Measurements from ENCODE around the gene PPP2R5A.
"Not testable (repeated sequence)": the region's sequence is repeated elsewhere in the genome, so short reads cannot be mapped to it uniquely, and the experiment has no call there.

The PPP2R5A gene

GRCh38 chr1:212305984-212306452 is 20.8 kb downstream of the PPP2R5A start:
- H3K27ac ChIP-seq (ENCODE audit: low read length); H3K9me3 ChIP-seq (ENCODE audit: control insufficient read depth in 1 of 2, low read length in 2 of 2); H3K27me3 ChIP-seq (ENCODE audit: low read depth, low read length); H3K36me3 ChIP-seq (ENCODE audit: control insufficient read depth in 1 of 2, insufficient read depth in 2 of 2, low read length in 2 of 2); H3K4me3 ChIP-seq (ENCODE audit: low read depth in 1 of 2, low read length in 2 of 2): not testable (repeated sequence)
- peaks cover 0 to 12% of the 10 kb centered on the region in 2 donors for H3K4me1 ChIP-seq (ENCODE audit: control insufficient read depth in 1 of 2, insufficient read depth in 2 of 2, low read length in 2 of 2)

GRCh38 chr1:212309967-212310366 is 24.8 kb downstream of the PPP2R5A start:
- H3K27me3 ChIP-seq (ENCODE audit: low read depth, low read length), result no peaks in the 10 kb centered on the region
- H3K36me3 ChIP-seq (ENCODE audit: control insufficient read depth in 1 of 2, insufficient read depth in 2 of 2, low read length in 2 of 2), result no peaks in the 10 kb centered on the region
- no peaks in the 10 kb centered on the region for H3K9me3 ChIP-seq (ENCODE audit: control insufficient read depth in 1 of 2, low read length in 2 of 2)
- H3K27ac ChIP-seq (ENCODE audit: low read length), result no peak overlapping the region
- H3K4me3 ChIP-seq (ENCODE audit: low read depth in 1 of 2, low read length in 2 of 2), result no peak overlapping the region
- peaks cover 0 to 4% of the 10 kb centered on the region in 2 donors for H3K4me1 ChIP-seq (ENCODE audit: control insufficient read depth in 1 of 2, insufficient read depth in 2 of 2, low read length in 2 of 2)

GRCh38 chr1:212310383-212310782 is 25.2 kb downstream of the PPP2R5A start:
- Histone ChIP-seq H3K27ac (ENCODE audit: low read length) (no peak overlapping the region), H3K36me3 (ENCODE audit: control insufficient read depth in 1 of 2, insufficient read depth in 2 of 2, low read length in 2 of 2) (no peaks in the 10 kb centered on the region), H3K27me3 (ENCODE audit: low read depth, low read length) (no peaks in the 10 kb centered on the region), H3K9me3 (ENCODE audit: control insufficient read depth in 1 of 2, low read length in 2 of 2) (no peaks in the 10 kb centered on the region), H3K4me1 (ENCODE audit: control insufficient read depth in 1 of 2, insufficient read depth in 2 of 2, low read length in 2 of 2) (peaks cover 0 to 4% of the 10 kb centered on the region in 2 donors), H3K4me3 (ENCODE audit: low read depth in 1 of 2, low read length in 2 of 2) (no peak overlapping the region)

GRCh38 chr1:212311836-212312497 is 26.8 kb downstream of the PPP2R5A start:
- no peak overlapping the region for H3K4me3 ChIP-seq (ENCODE audit: low read depth in 1 of 2, low read length in 2 of 2)
- peaks cover 0 to 4% of the 10 kb centered on the region in 2 donors for H3K4me1 ChIP-seq (ENCODE audit: control insufficient read depth in 1 of 2, insufficient read depth in 2 of 2, low read length in 2 of 2)
- H3K27me3 ChIP-seq (ENCODE audit: low read depth, low read length), result no peaks in the 10 kb centered on the region
- no peaks in the 10 kb centered on the region for H3K36me3 ChIP-seq (ENCODE audit: control insufficient read depth in 1 of 2, insufficient read depth in 2 of 2, low read length in 2 of 2)
- no peak overlapping the region for H3K27ac ChIP-seq (ENCODE audit: low read length)
- no peaks in the 10 kb centered on the region for H3K9me3 ChIP-seq (ENCODE audit: control insufficient read depth in 1 of 2, low read length in 2 of 2)

- Histone ChIP-seq H3K27ac (ENCODE audit: low read length) (no peak overlapping the region), H3K36me3 (ENCODE audit: control insufficient read depth in 1 of 2, insufficient read depth in 2 of 2, low read length in 2 of 2) (no peaks in the 10 kb centered on the region), H3K27me3 (ENCODE audit: low read depth, low read length) (no peaks in the 10 kb centered on the region), H3K4me1 (ENCODE audit: control insufficient read depth in 1 of 2, insufficient read depth in 2 of 2, low read length in 2 of 2) (peaks cover 0 to 4% of the 10 kb centered on the region in 2 donors), H3K9me3 (ENCODE audit: control insufficient read depth in 1 of 2, low read length in 2 of 2) (no peaks in the 10 kb centered on the region), H3K4me3 (ENCODE audit: low read depth in 1 of 2, low read length in 2 of 2) (no peak overlapping the region)
Observed at GRCh38 chr1:212313616-212314015, 28.4 kb downstream of the PPP2R5A start.

GRCh38 chr1:212315184-212315583 is 30.0 kb downstream of the PPP2R5A start:
- Histone ChIP-seq H3K4me1 (ENCODE audit: control insufficient read depth in 1 of 2, insufficient read depth in 2 of 2, low read length in 2 of 2) (no peaks in the 10 kb centered on the region), H3K27ac (ENCODE audit: low read length) (no peak overlapping the region), H3K9me3 (ENCODE audit: control insufficient read depth in 1 of 2, low read length in 2 of 2) (no peaks in the 10 kb centered on the region)

GRCh38 chr1:212315907-212316306 is 30.7 kb downstream of the PPP2R5A start:
- Histone ChIP-seq H3K27me3 (ENCODE audit: low read depth, low read length) (no peaks in the 10 kb centered on the region), H3K9me3 (ENCODE audit: control insufficient read depth in 1 of 2, low read length in 2 of 2) (no peaks in the 10 kb centered on the region), H3K27ac (ENCODE audit: low read length) (no peak overlapping the region), H3K4me1 (ENCODE audit: control insufficient read depth in 1 of 2, insufficient read depth in 2 of 2, low read length in 2 of 2) (no peaks in the 10 kb centered on the region), H3K36me3 (ENCODE audit: control insufficient read depth in 1 of 2, insufficient read depth in 2 of 2, low read length in 2 of 2) (no peaks in the 10 kb centered on the region), H3K4me3 (ENCODE audit: low read depth in 1 of 2, low read length in 2 of 2) (no peak overlapping the region)

More at GRCh38 chr1:212315184-212315583, 30.0 kb downstream of the PPP2R5A start:
- Histone ChIP-seq H3K36me3 (ENCODE audit: control insufficient read depth in 1 of 2, insufficient read depth in 2 of 2, low read length in 2 of 2) (no peaks in the 10 kb centered on the region), H3K27me3 (ENCODE audit: low read depth, low read length) (no peaks in the 10 kb centered on the region), H3K4me3 (ENCODE audit: low read depth in 1 of 2, low read length in 2 of 2) (no peak overlapping the region)

- H3K27me3 ChIP-seq (ENCODE audit: low read depth, low read length), result no peaks in the 10 kb centered on the region
- no peak overlapping the region for H3K27ac ChIP-seq (ENCODE audit: low read length)
- H3K4me1 ChIP-seq (ENCODE audit: control insufficient read depth in 1 of 2, insufficient read depth in 2 of 2, low read length in 2 of 2), result no peaks in the 10 kb centered on the region
- H3K36me3 ChIP-seq (ENCODE audit: control insufficient read depth in 1 of 2, insufficient read depth in 2 of 2, low read length in 2 of 2), result no peaks in the 10 kb centered on the region
- H3K4me3 ChIP-seq (ENCODE audit: low read depth in 1 of 2, low read length in 2 of 2), result no peak overlapping the region
- no peaks in the 10 kb centered on the region for H3K9me3 ChIP-seq (ENCODE audit: control insufficient read depth in 1 of 2, low read length in 2 of 2)
Observed at GRCh38 chr1:212317916-212318315, 32.7 kb downstream of the PPP2R5A start.

GRCh38 chr1:212321031-212321430 is 35.8 kb downstream of the PPP2R5A start:
- H3K27ac ChIP-seq (ENCODE audit: low read length); H3K4me3 ChIP-seq (ENCODE audit: low read depth in 1 of 2, low read length in 2 of 2); H3K36me3 ChIP-seq (ENCODE audit: control insufficient read depth in 1 of 2, insufficient read depth in 2 of 2, low read length in 2 of 2); H3K9me3 ChIP-seq (ENCODE audit: control insufficient read depth in 1 of 2, low read length in 2 of 2); H3K4me1 ChIP-seq (ENCODE audit: control insufficient read depth in 1 of 2, insufficient read depth in 2 of 2, low read length in 2 of 2); H3K27me3 ChIP-seq (ENCODE audit: low read depth, low read length): not testable (repeated sequence)

- H3K9me3 ChIP-seq (ENCODE audit: control insufficient read depth in 1 of 2, low read length in 2 of 2), result no peaks in the 10 kb centered on the region
- H3K4me3 ChIP-seq (ENCODE audit: low read depth in 1 of 2, low read length in 2 of 2), result no peak overlapping the region
- H3K27me3 ChIP-seq (ENCODE audit: low read depth, low read length), result no peaks in the 10 kb centered on the region
- H3K4me1 ChIP-seq (ENCODE audit: control insufficient read depth in 1 of 2, insufficient read depth in 2 of 2, low read length in 2 of 2), result no peaks in the 10 kb centered on the region
- no peak overlapping the region for H3K27ac ChIP-seq (ENCODE audit: low read length)
- H3K36me3 ChIP-seq (ENCODE audit: control insufficient read depth in 1 of 2, insufficient read depth in 2 of 2, low read length in 2 of 2), result no peaks in the 10 kb centered on the region
Observed at GRCh38 chr1:212323066-212323465, 37.9 kb downstream of the PPP2R5A start.

GRCh38 chr1:212326541-212326940 is 41.3 kb downstream of the PPP2R5A start:
- Histone ChIP-seq H3K27me3 (ENCODE audit: low read depth, low read length) (no peaks in the 10 kb centered on the region), H3K36me3 (ENCODE audit: control insufficient read depth in 1 of 2, insufficient read depth in 2 of 2, low read length in 2 of 2) (no peaks in the 10 kb centered on the region), H3K9me3 (ENCODE audit: control insufficient read depth in 1 of 2, low read length in 2 of 2) (no peaks in the 10 kb centered on the region), H3K4me1 (ENCODE audit: control insufficient read depth in 1 of 2, insufficient read depth in 2 of 2, low read length in 2 of 2) (no peaks in the 10 kb centered on the region), H3K27ac (ENCODE audit: low read length) (no peak overlapping the region), H3K4me3 (ENCODE audit: low read depth in 1 of 2, low read length in 2 of 2) (no peak overlapping the region)

- Histone ChIP-seq H3K27ac (ENCODE audit: low read length) (no peak overlapping the region), H3K4me1 (ENCODE audit: control insufficient read depth in 1 of 2, insufficient read depth in 2 of 2, low read length in 2 of 2) (no peaks in the 10 kb centered on the region), H3K27me3 (ENCODE audit: low read depth, low read length) (no peaks in the 10 kb centered on the region), H3K36me3 (ENCODE audit: control insufficient read depth in 1 of 2, insufficient read depth in 2 of 2, low read length in 2 of 2) (peaks cover 0 to 5% of the 10 kb centered on the region in 2 donors), H3K4me3 (ENCODE audit: low read depth in 1 of 2, low read length in 2 of 2) (no peak overlapping the region), H3K9me3 (ENCODE audit: control insufficient read depth in 1 of 2, low read length in 2 of 2) (no peaks in the 10 kb centered on the region)
Observed at GRCh38 chr1:212328248-212328647, 43.0 kb downstream of the PPP2R5A start.

Data from muscle layer of duodenum (tissue), 2 donors.